SKM-1 (cell line): ENCODE results near the gene CDH6.
"Not testable (repeated sequence)": the region's sequence is repeated elsewhere in the genome, so short reads cannot be mapped to it uniquely, and the experiment has no call there.

ENCODE experiments used
- DNase-seq: peaks from one replicate; lab custom pipeline; 2025; ENCODE audit not compliant: unreplicated experiment; lab: John Stamatoyannopoulos, UW

CDH6 gene

GRCh38 chr5:31322946-31323345, 129.5 kb downstream of the CDH6 start:
- DNase-seq, result no peak

GRCh38 chr5:31324842-31325241, 131.4 kb downstream of the CDH6 start:
- DNase-seq, result no peak

GRCh38 chr5:31328040-31328733, 134.7 kb downstream of the CDH6 start:
- DNase-seq, result no peak

GRCh38 chr5:31329715-31330114, 136.2 kb downstream of the CDH6 start:
- DNase-seq, result no peak

GRCh38 chr5:31332160-31332559, 138.7 kb downstream of the CDH6 start:
- DNase-seq, result no peak

- DNase-seq, result no peak
Measured at GRCh38 chr5:31333475-31333874, 140.0 kb downstream of the CDH6 start.

GRCh38 chr5:31334061-31334860, 140.8 kb downstream of the CDH6 start:
- DNase-seq, result no peak

- no peak for DNase-seq
Measured at GRCh38 chr5:31335456-31335855, 142.0 kb downstream of the CDH6 start.

- no peak for DNase-seq
Measured at GRCh38 chr5:31343946-31344345, 150.5 kb downstream of the CDH6 start.

- DNase-seq, result peak; percentile 10
Measured at GRCh38 chr5:31346896-31347551, 153.5 kb downstream of the CDH6 start.

- no peak for DNase-seq
Measured at GRCh38 chr5:31347552-31347905, 154.0 kb downstream of the CDH6 start.

GRCh38 chr5:31350395-31350794, 156.9 kb downstream of the CDH6 start:
- no peak for DNase-seq

- DNase-seq, result no peak
Measured at GRCh38 chr5:31355337-31355736, 161.9 kb downstream of the CDH6 start.

GRCh38 chr5:31357038-31357437, 163.6 kb downstream of the CDH6 start:
- DNase-seq, result no peak

- DNase-seq, result no peak
Measured at GRCh38 chr5:31359839-31360238, 166.4 kb downstream of the CDH6 start.

- DNase-seq, result no peak
Measured at GRCh38 chr5:31361234-31361633, 167.7 kb downstream of the CDH6 start.

- DNase-seq, result not testable (repeated sequence)
Measured at GRCh38 chr5:31361704-31362528, 168.4 kb downstream of the CDH6 start.

- no peak for DNase-seq
Measured at GRCh38 chr5:31362529-31362900, 169.0 kb downstream of the CDH6 start.

GRCh38 chr5:31362931-31363568, 169.6 kb downstream of the CDH6 start:
- no peak for DNase-seq

GRCh38 chr5:31364881-31365636, 171.6 kb downstream of the CDH6 start:
- DNase-seq, result no peak
